ENCODE measurements around the gene MYO18B.

MYO18B gene

GRCh38 chr22:25829808-25830777, 88.1 kb downstream of the MYO18B start:
- no peak for DNase-seq

GRCh38 chr22:25833091-25833490, 91.1 kb downstream of the MYO18B start:
- DNase-seq: no peak

- DNase-seq: no peak
Observed at GRCh38 chr22:25833676-25834075, 91.7 kb downstream of the MYO18B start.

GRCh38 chr22:25834490-25834889, 92.5 kb downstream of the MYO18B start:
- DNase-seq: no peak

- DNase-seq: no peak
Observed at GRCh38 chr22:25835348-25835747, 93.4 kb downstream of the MYO18B start.

GRCh38 chr22:25837288-25837900, 95.4 kb downstream of the MYO18B start:
- DNase-seq: no peak

GRCh38 chr22:25838960-25839741, 97.2 kb downstream of the MYO18B start:
- DNase-seq: no peak

- DNase-seq: no peak
Observed at GRCh38 chr22:25839755-25840154, 97.8 kb downstream of the MYO18B start.

GRCh38 chr22:25840167-25840566, 98.2 kb downstream of the MYO18B start:
- DNase-seq: no peak

GRCh38 chr22:25840891-25841290, 98.9 kb downstream of the MYO18B start:
- no peak for DNase-seq

- DNase-seq: no peak
Observed at GRCh38 chr22:25841775-25842174, 99.8 kb downstream of the MYO18B start.

- DNase-seq: no peak
Observed at GRCh38 chr22:25843660-25844405, 101.8 kb downstream of the MYO18B start.

- no peak for DNase-seq
Observed at GRCh38 chr22:25844601-25845000, 102.6 kb downstream of the MYO18B start.

GRCh38 chr22:25845985-25846745, 104.2 kb downstream of the MYO18B start:
- DNase-seq: no peak

GRCh38 chr22:25847451-25847850, 105.5 kb downstream of the MYO18B start:
- DNase-seq: no peak

- no peak for DNase-seq
Observed at GRCh38 chr22:25848954-25849353, 107.0 kb downstream of the MYO18B start.

- DNase-seq: no peak
Observed at GRCh38 chr22:25849522-25849921, 107.5 kb downstream of the MYO18B start.

GRCh38 chr22:25852223-25852622, 110.2 kb downstream of the MYO18B start:
- DNase-seq: no peak

- DNase-seq: no peak
Observed at GRCh38 chr22:25853078-25853477, 111.1 kb downstream of the MYO18B start.

- DNase-seq: no peak
Observed at GRCh38 chr22:25853501-25854284, 111.7 kb downstream of the MYO18B start.

GRCh38 chr22:25869771-25870170, 127.8 kb downstream of the MYO18B start:
- DNase-seq: no peak

Data from CD4-positive, alpha-beta T cell treated with Interleukin-4 for 1 hour (primary cell).